CD1c-positive myeloid dendritic cell (primary cell): Measurements from ENCODE around the gene ZNF799.
"Not testable (repeated sequence)": the region's sequence is repeated elsewhere in the genome, so short reads cannot be mapped to it uniquely, and the experiment has no call there.

Source experiments
- DNase-seq: peaks from one replicate; pipeline ENCODE4 v3.0.0-alpha.2; 2016; ENCODE audit errors: extremely low spot score

Gene ZNF799

GRCh38 chr19:12362236-12362635, 38.8 kb downstream of the ZNF799 start:
- not testable (repeated sequence) for DNase-seq

- DNase-seq, result no peak
Measured at GRCh38 chr19:12353375-12353774, 47.7 kb downstream of the ZNF799 start.

- no peak for DNase-seq
Measured at GRCh38 chr19:12350890-12351197, 50.2 kb downstream of the ZNF799 start.

GRCh38 chr19:12350185-12350889, 50.7 kb downstream of the ZNF799 start:
- no peak for DNase-seq

GRCh38 chr19:12346896-12347295, 54.2 kb downstream of the ZNF799 start:
- peak; percentile 15 for DNase-seq

GRCh38 chr19:12345197-12345596, 55.9 kb downstream of the ZNF799 start:
- no peak for DNase-seq
